Measurements from ENCODE around the gene GRM4.

The GRM4 gene

GRCh38 chr6:33993653-33994471 is 152.0 kb downstream of the GRM4 start:
- no peaks in the 10 kb centered on the region for H3K9me3 ChIP-seq
- H3K4me3 ChIP-seq (ENCODE audit: low read depth in 1 of 2, low read length in 1 of 2), result no peak overlapping the region
- no peaks in the 10 kb centered on the region for H3K36me3 ChIP-seq
- no peak for TF ChIP-seq CTCF (IDR thresholded peaks at IDR 0.05)
- no peak overlapping the region for H3K27ac ChIP-seq
- H3K27me3 ChIP-seq, result peaks cover 8% of the 10 kb centered on the region
- no peaks in the 10 kb centered on the region for H3K4me1 ChIP-seq (ENCODE audit: control insufficient read depth in 1 of 2, insufficient read depth in 1 of 2, low read depth in 1 of 2, low read length in 1 of 2)

GRCh38 chr6:33993091-33993490 is 152.8 kb downstream of the GRM4 start:
- Histone ChIP-seq H3K4me1 (ENCODE audit: control insufficient read depth in 1 of 2, insufficient read depth in 1 of 2, low read depth in 1 of 2, low read length in 1 of 2) (no peaks in the 10 kb centered on the region), H3K27me3 (peaks cover 8% of the 10 kb centered on the region), H3K9me3 (no peaks in the 10 kb centered on the region), H3K36me3 (no peaks in the 10 kb centered on the region), H3K4me3 (ENCODE audit: low read depth in 1 of 2, low read length in 1 of 2) (no peak overlapping the region), H3K27ac (no peak overlapping the region)
- no peak for TF ChIP-seq CTCF (IDR thresholded peaks at IDR 0.05)

GRCh38 chr6:33992191-33992590 is 153.7 kb downstream of the GRM4 start:
- Histone ChIP-seq H3K36me3 (no peaks in the 10 kb centered on the region), H3K27ac (no peak overlapping the region), H3K9me3 (no peaks in the 10 kb centered on the region), H3K4me3 (ENCODE audit: low read depth in 1 of 2, low read length in 1 of 2) (no peak overlapping the region), H3K4me1 (ENCODE audit: control insufficient read depth in 1 of 2, insufficient read depth in 1 of 2, low read depth in 1 of 2, low read length in 1 of 2) (no peaks in the 10 kb centered on the region), H3K27me3 (peaks cover 8% of the 10 kb centered on the region)
- TF ChIP-seq CTCF (IDR thresholded peaks at IDR 0.05), result no peak

- Histone ChIP-seq H3K27me3 (peaks cover 8% of the 10 kb centered on the region), H3K9me3 (no peaks in the 10 kb centered on the region), H3K36me3 (no peaks in the 10 kb centered on the region), H3K4me3 (ENCODE audit: low read depth in 1 of 2, low read length in 1 of 2) (no peak overlapping the region), H3K27ac (no peak overlapping the region), H3K4me1 (ENCODE audit: control insufficient read depth in 1 of 2, insufficient read depth in 1 of 2, low read depth in 1 of 2, low read length in 1 of 2) (no peaks in the 10 kb centered on the region)
- TF ChIP-seq CTCF (IDR thresholded peaks at IDR 0.05), result no peak
These were observed 154.3 kb downstream of the GRM4 start for GRCh38 chr6:33991610-33992009.

GRCh38 chr6:33990061-33990541 is 155.8 kb downstream of the GRM4 start:
- no peaks in the 10 kb centered on the region for H3K9me3 ChIP-seq

More at GRCh38 chr6:33990061-33990541, 155.8 kb downstream of the GRM4 start:
- Histone ChIP-seq H3K27ac (no peak overlapping the region), H3K4me1 (ENCODE audit: control insufficient read depth in 1 of 2, insufficient read depth in 1 of 2, low read depth in 1 of 2, low read length in 1 of 2) (no peaks in the 10 kb centered on the region), H3K4me3 (ENCODE audit: low read depth in 1 of 2, low read length in 1 of 2) (no peak overlapping the region), H3K27me3 (peaks cover 8% of the 10 kb centered on the region), H3K36me3 (no peaks in the 10 kb centered on the region)
- TF ChIP-seq CTCF (IDR thresholded peaks at IDR 0.05), result no peak

Measured in neutrophil (primary cell).